Measurements from ENCODE around the gene PTPRM. TPM values are rescaled to one million over a fixed set of nuclear protein-coding genes. Genes with fewer than 3 reads are reported as not detected.
"Not testable (repeated sequence)": the region's sequence is repeated elsewhere in the genome, so short reads cannot be mapped to it uniquely, and the experiment has no call there.

The PTPRM gene
- total RNA-seq, 1 donor from 2014 or later: 10.7 TPM

DNA sequence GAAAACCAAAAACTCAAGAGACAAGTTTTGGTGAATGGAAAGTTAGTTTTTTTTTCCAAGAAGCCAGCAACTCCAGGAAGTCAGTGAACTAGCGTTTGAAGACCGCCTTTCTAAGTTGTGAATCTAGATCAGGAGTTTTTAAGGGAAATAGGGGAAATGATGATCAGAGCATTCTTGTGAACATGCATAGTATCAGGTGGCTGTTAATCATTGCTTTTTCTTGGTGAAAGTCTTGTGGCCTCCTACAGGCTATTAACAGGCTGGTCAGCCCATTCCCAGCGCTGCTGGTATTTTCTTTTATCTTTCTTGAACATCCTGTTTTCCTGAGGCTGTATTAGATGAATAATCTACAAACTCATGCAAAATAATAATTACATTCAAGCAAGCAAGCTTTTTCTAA is 155.8 kb downstream of the PTPRM start:
- H3K4me3 Mint-ChIP-seq: no peak overlapping the region
- intact Hi-C loops (cut with micrococcal nuclease): no loop called here
- H3K4me1 Mint-ChIP-seq (ENCODE audit: low read depth): no peaks in the 10 kb centered on the region
- H3K9me3 Mint-ChIP-seq: peaks cover 4% of the 10 kb centered on the region
- H3K27me3 Mint-ChIP-seq (ENCODE audit: insufficient read depth): no peaks in the 10 kb centered on the region
- DNase-seq (ENCODE audit: low spot score): no peak
- H3K27ac Mint-ChIP-seq: no peak overlapping the region
- no peaks in the 10 kb centered on the region for H3K36me3 Mint-ChIP-seq (ENCODE audit: low read depth)

- H3K36me3 Mint-ChIP-seq (ENCODE audit: low read depth): no peaks in the 10 kb centered on the region
- H3K4me1 Mint-ChIP-seq (ENCODE audit: low read depth): no peaks in the 10 kb centered on the region
- intact Hi-C loops (cut with micrococcal nuclease): no loop called here
- H3K27ac Mint-ChIP-seq: no peak overlapping the region
- no peak for DNase-seq (ENCODE audit: low spot score)
- no peaks in the 10 kb centered on the region for H3K27me3 Mint-ChIP-seq (ENCODE audit: insufficient read depth)
- peaks cover under 1% of the 10 kb centered on the region for H3K9me3 Mint-ChIP-seq
- no peak overlapping the region for H3K4me3 Mint-ChIP-seq
Observed at GRCh38 chr18:7723558-7723957, 156.4 kb downstream of the PTPRM start.

DNA sequence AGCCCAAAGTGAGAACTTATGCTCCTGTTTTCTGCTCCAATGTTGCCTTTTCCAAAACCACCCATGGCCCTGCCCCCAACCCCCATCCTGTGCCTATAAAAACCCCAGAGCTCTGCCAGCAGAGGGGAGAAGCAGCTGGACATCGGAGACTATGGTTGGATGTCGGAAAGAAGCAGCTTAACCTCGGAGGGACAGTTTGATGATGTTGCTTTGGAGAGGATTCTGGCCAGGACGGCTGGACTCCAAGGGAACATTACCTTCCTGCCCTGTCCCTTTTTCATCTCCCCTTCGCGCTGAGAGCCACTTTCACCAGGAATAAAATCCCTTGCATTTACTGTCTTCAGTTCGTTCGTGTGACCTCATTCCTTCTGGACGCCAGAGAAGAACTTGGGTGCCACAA is 158.4 kb downstream of the PTPRM start:
- H3K9me3 Mint-ChIP-seq: no peaks in the 10 kb centered on the region
- intact Hi-C loops (cut with micrococcal nuclease): no loop called here
- no peaks in the 10 kb centered on the region for H3K36me3 Mint-ChIP-seq (ENCODE audit: low read depth)
- DNase-seq (ENCODE audit: low spot score): no peak
- no peak overlapping the region for H3K27ac Mint-ChIP-seq
- no peaks in the 10 kb centered on the region for H3K4me1 Mint-ChIP-seq (ENCODE audit: low read depth)
- no peak overlapping the region for H3K4me3 Mint-ChIP-seq
- H3K27me3 Mint-ChIP-seq (ENCODE audit: insufficient read depth): no peaks in the 10 kb centered on the region

GRCh38 chr18:7725897-7726296 is 158.8 kb downstream of the PTPRM start:
- H3K4me3 Mint-ChIP-seq: no peak overlapping the region

DNA sequence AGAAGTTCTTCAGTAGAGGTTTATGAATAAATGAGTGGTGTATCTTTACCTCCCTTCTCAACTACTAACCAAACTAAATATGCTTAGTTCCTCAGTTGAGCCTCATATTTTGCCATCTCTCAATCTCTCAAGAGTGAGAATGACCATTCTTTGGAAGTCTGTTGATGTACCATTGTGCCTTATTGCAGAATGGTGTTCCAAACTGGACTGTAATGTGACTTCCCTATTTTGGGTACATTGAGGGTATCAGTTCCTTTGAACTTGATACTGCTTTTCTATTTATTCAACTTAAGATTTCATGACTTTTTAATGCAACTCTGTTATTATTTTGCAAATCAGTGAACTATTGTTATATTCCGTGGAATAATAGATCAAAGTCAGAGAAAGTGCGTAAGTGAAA is 159.4 kb downstream of the PTPRM start:
- no peaks in the 10 kb centered on the region for H3K27me3 Mint-ChIP-seq (ENCODE audit: insufficient read depth)
- DNase-seq (ENCODE audit: low spot score): no peak
- H3K4me1 Mint-ChIP-seq (ENCODE audit: low read depth): no peaks in the 10 kb centered on the region
- H3K4me3 Mint-ChIP-seq: no peak overlapping the region
- no peaks in the 10 kb centered on the region for H3K36me3 Mint-ChIP-seq (ENCODE audit: low read depth)
- H3K27ac Mint-ChIP-seq: no peak overlapping the region
- H3K9me3 Mint-ChIP-seq: no peaks in the 10 kb centered on the region
- intact Hi-C loops (cut with micrococcal nuclease): no loop called here

More at GRCh38 chr18:7725897-7726296, 158.8 kb downstream of the PTPRM start:
- intact Hi-C loops (cut with micrococcal nuclease): no loop called here
- Mint-ChIP-seq H3K27ac (no peak overlapping the region), H3K9me3 (no peaks in the 10 kb centered on the region), H3K27me3 (ENCODE audit: insufficient read depth) (no peaks in the 10 kb centered on the region), H3K4me1 (ENCODE audit: low read depth) (no peaks in the 10 kb centered on the region), H3K36me3 (ENCODE audit: low read depth) (no peaks in the 10 kb centered on the region)
- no peak for DNase-seq (ENCODE audit: low spot score)

GRCh38 chr18:7727361-7728076 is 160.4 kb downstream of the PTPRM start:
- Mint-ChIP-seq H3K4me3 (no peak overlapping the region), H3K27me3 (ENCODE audit: insufficient read depth) (no peaks in the 10 kb centered on the region), H3K9me3 (no peaks in the 10 kb centered on the region), H3K4me1 (ENCODE audit: low read depth) (no peaks in the 10 kb centered on the region), H3K27ac (no peak overlapping the region), H3K36me3 (ENCODE audit: low read depth) (no peaks in the 10 kb centered on the region)
- DNase-seq (ENCODE audit: low spot score): no peak
- intact Hi-C loops (cut with micrococcal nuclease): no loop called here

DNA sequence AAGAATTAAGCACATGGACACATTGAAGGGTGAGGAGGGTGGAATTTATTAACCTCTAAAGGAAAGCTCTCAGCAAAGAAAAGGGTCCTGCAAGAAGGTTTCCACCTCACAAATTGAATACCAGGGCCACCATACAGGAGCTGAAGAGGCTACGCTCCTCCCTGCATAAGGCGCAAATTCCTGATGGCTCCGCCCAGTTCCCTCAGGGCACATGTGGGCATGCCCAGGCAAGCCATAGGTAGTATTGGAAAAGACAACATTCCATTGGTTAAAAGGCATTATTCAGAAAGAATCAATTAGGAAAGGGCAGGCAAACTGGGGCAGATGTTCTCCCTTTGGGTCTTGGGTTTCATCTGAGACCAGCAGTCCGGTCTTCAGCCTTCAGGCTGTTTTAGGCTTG is 161.2 kb downstream of the PTPRM start:
- no peaks in the 10 kb centered on the region for H3K9me3 Mint-ChIP-seq
- no peak overlapping the region for H3K27ac Mint-ChIP-seq
- no peak overlapping the region for H3K4me3 Mint-ChIP-seq
- no peaks in the 10 kb centered on the region for H3K4me1 Mint-ChIP-seq (ENCODE audit: low read depth)
- no peaks in the 10 kb centered on the region for H3K36me3 Mint-ChIP-seq (ENCODE audit: low read depth)
- no peak for DNase-seq (ENCODE audit: low spot score)
- intact Hi-C loops (cut with micrococcal nuclease): no loop called here
- H3K27me3 Mint-ChIP-seq (ENCODE audit: insufficient read depth): no peaks in the 10 kb centered on the region

DNA sequence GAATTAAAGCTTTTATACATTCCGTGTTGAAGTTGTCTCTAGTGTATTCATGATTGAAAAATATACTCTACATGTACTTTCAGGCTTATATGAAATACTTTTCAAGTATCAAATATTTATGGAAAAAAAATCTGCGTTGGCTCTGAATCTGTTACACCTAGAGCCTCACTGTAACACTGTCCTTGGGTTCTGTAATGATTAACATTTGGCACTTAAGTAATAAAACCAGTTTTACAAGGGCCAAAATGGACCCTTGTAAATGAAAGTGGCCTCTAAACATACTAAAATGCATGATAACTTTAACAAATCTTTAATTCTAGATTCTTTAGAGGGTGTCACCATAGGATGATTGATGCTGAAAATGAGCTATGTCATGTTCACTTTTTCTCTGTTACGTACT is 162.8 kb downstream of the PTPRM start:
- no peaks in the 10 kb centered on the region for H3K36me3 Mint-ChIP-seq (ENCODE audit: low read depth)
- no peak overlapping the region for H3K4me3 Mint-ChIP-seq
- H3K4me1 Mint-ChIP-seq (ENCODE audit: low read depth): no peaks in the 10 kb centered on the region
- H3K27me3 Mint-ChIP-seq (ENCODE audit: insufficient read depth): no peaks in the 10 kb centered on the region
- no peaks in the 10 kb centered on the region for H3K9me3 Mint-ChIP-seq
- intact Hi-C loops (cut with micrococcal nuclease): no loop called here
- no peak for DNase-seq (ENCODE audit: low spot score)
- no peak overlapping the region for H3K27ac Mint-ChIP-seq

DNA sequence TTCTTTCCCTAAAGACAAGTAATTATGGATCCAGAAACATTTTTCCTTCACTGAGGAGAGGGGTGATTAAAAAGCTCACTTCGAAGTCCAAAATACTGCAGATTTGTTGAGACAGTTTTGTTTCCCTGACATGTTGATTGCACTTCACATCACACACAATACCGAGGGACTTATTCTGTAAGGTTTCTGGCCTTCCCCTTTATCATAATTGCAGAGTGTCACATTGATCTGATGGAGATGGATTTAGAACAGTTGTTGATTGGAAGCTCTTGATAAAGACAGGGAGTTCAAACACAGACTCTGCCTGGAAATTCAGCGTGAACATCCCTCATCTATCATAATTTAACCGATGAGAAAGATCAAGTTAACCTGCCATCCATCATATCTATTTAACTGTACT is 163.6 kb downstream of the PTPRM start:
- H3K27ac Mint-ChIP-seq: no peak overlapping the region

GRCh38 chr18:7733642-7734041 is 166.5 kb downstream of the PTPRM start:
- no peak overlapping the region for H3K27ac Mint-ChIP-seq
- no peaks in the 10 kb centered on the region for H3K4me1 Mint-ChIP-seq (ENCODE audit: low read depth)
- no peak overlapping the region for H3K4me3 Mint-ChIP-seq
- no peak for DNase-seq (ENCODE audit: low spot score)
- H3K9me3 Mint-ChIP-seq: no peaks in the 10 kb centered on the region
- no peaks in the 10 kb centered on the region for H3K36me3 Mint-ChIP-seq (ENCODE audit: low read depth)
- intact Hi-C loops (cut with micrococcal nuclease): no loop called here
- H3K27me3 Mint-ChIP-seq (ENCODE audit: insufficient read depth): no peaks in the 10 kb centered on the region

More for the DNA sequence above, 163.6 kb downstream of the PTPRM start:
- intact Hi-C loops (cut with micrococcal nuclease): no loop called here
- DNase-seq (ENCODE audit: low spot score): no peak
- Mint-ChIP-seq H3K9me3 (no peaks in the 10 kb centered on the region), H3K27me3 (ENCODE audit: insufficient read depth) (no peaks in the 10 kb centered on the region), H3K4me1 (ENCODE audit: low read depth) (no peaks in the 10 kb centered on the region), H3K4me3 (no peak overlapping the region), H3K36me3 (ENCODE audit: low read depth) (no peaks in the 10 kb centered on the region)

DNA sequence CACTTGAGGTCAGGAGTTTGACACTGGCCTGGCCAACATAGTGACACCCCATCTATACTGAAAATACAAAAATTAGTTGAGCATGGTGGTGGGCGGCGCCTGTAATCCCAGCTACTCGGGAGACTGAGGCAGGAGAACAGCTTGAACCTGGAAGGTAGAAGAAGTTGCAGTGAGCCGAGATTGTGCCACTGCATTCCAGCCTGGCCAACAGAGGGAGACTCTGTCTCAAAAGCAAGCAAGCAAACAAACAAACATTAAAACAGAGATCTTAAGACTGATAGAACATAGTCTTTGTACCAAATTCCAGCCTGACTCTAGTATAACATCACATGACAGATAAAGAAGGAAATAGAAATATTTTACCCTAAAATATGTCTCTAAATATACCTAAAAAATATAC is 168.1 kb downstream of the PTPRM start:
- Mint-ChIP-seq H3K4me1 (ENCODE audit: low read depth) (no peaks in the 10 kb centered on the region), H3K9me3 (no peaks in the 10 kb centered on the region), H3K4me3 (no peak overlapping the region), H3K27ac (no peak overlapping the region), H3K36me3 (ENCODE audit: low read depth) (no peaks in the 10 kb centered on the region), H3K27me3 (ENCODE audit: insufficient read depth) (no peaks in the 10 kb centered on the region)
- intact Hi-C loops (cut with micrococcal nuclease): no loop called here
- DNase-seq (ENCODE audit: low spot score): no peak

DNA sequence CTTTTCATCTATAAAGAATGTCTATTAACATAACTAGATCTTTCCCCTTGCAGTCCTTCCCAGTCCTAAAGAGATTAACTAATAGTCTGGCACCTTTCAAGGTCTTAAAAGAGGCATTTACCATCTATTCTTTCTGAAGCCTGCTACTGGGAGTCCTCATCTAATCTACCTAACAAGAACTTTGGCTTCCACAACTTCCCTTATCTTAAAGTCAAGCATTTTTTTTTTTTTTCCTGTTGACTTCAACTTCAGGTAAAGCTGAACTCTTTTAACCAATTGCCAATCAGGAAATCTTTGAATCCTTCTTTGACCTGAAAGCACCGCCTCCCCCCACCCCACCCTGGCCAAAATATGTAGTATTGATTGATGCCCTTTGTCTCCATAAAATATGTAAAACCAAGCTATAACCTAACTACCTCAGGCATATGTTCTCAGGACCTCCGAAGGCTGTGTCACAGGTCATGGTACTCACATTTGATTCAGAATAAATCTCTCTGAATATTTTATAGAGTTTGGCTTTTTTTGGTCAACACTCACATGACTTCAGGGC is 168.6 kb downstream of the PTPRM start:
- intact Hi-C loops (cut with micrococcal nuclease): no loop called here
- H3K36me3 Mint-ChIP-seq (ENCODE audit: low read depth): no peaks in the 10 kb centered on the region
- H3K4me1 Mint-ChIP-seq (ENCODE audit: low read depth): no peaks in the 10 kb centered on the region
- DNase-seq (ENCODE audit: low spot score): no peak
- no peak overlapping the region for H3K27ac Mint-ChIP-seq
- no peaks in the 10 kb centered on the region for H3K9me3 Mint-ChIP-seq
- no peaks in the 10 kb centered on the region for H3K27me3 Mint-ChIP-seq (ENCODE audit: insufficient read depth)
- no peak overlapping the region for H3K4me3 Mint-ChIP-seq

GRCh38 chr18:7736526-7736925 is 169.4 kb downstream of the PTPRM start:
- H3K4me3 Mint-ChIP-seq; DNase-seq (ENCODE audit: low spot score); H3K27ac Mint-ChIP-seq; intact Hi-C loops (cut with micrococcal nuclease); H3K9me3 Mint-ChIP-seq; H3K36me3 Mint-ChIP-seq (ENCODE audit: low read depth); H3K4me1 Mint-ChIP-seq (ENCODE audit: low read depth); H3K27me3 Mint-ChIP-seq (ENCODE audit: insufficient read depth): not testable (repeated sequence)

DNA sequence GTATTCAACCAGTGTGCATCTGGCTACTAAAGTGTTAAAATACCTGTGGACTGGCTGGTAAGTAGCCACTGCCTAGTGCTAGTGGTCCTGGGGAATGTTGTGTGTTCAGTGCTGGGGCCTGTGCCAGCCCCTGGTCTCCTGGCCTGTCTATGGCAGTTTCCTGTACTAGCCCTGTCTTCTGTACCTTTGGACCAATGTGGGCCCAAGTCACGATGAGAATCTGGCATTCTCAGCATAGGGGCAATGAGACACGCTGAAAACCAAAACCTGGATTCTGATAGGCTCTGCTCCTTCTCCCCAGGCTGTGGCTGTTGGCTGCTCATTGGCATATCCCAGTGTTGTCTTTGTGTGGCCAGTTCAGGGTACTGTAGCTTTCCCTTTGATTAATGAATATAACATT is 170.4 kb downstream of the PTPRM start:
- H3K27ac Mint-ChIP-seq: no peak overlapping the region
- intact Hi-C loops (cut with micrococcal nuclease): no loop called here
- no peak for DNase-seq (ENCODE audit: low spot score)
- no peaks in the 10 kb centered on the region for H3K9me3 Mint-ChIP-seq
- H3K27me3 Mint-ChIP-seq (ENCODE audit: insufficient read depth): no peaks in the 10 kb centered on the region
- H3K4me1 Mint-ChIP-seq (ENCODE audit: low read depth): no peaks in the 10 kb centered on the region
- no peak overlapping the region for H3K4me3 Mint-ChIP-seq
- no peaks in the 10 kb centered on the region for H3K36me3 Mint-ChIP-seq (ENCODE audit: low read depth)

Data from activated T-helper 1 cell treated with anti-CD3 and anti-CD28 coated beads, Interleukin-12 subunit alpha, Interleukin-12 subunit beta, Interleukin-2, Interleukin-4 antibody, amounts not matched to agents 30 ng/mL and 10 ng/mL and 1 ng/mL, durations not matched to agents 14 hours and 24 hours and 36 hours (primary cell).